NCI-H2196 treated with DMSO at 0.1 percent for 48 hours (cell line): ENCODE results near the gene CITED2.
"Not testable (repeated sequence)": the region's sequence is repeated elsewhere in the genome, so short reads cannot be mapped to it uniquely, and the experiment has no call there.

ENCODE experiments used
- DNase-seq: peaks from one replicate; lab custom pipeline; 2025; ENCODE audit not compliant: unreplicated experiment; lab: John Stamatoyannopoulos, UW

CITED2 gene

DNA sequence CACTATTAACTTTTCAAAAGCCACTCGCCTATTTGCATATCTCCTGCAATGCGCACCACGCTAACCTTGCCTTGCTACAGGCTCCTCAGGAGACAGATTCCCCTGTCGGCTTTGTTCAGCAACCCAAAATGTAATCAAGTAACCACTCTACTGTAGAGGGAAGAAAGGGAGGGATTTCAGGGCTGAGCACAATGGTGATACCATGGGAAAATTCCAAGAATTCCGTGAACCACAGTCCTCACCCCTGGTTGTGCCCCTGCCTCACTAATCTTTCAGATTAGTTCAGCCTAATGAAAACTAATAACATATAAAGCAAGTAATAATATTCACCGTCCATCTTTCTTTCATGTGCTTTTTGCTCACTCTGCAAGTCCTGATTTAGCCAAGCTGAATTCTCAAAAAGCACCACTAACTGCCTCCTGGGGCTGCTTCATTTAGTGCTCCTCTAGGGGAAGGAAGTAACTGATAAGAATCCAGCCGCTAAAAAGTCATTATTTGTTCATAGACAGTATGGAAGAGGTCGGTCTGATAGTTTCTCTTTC is 6.6 kb downstream of the CITED2 start:
- DNase-seq, result no peak

DNA sequence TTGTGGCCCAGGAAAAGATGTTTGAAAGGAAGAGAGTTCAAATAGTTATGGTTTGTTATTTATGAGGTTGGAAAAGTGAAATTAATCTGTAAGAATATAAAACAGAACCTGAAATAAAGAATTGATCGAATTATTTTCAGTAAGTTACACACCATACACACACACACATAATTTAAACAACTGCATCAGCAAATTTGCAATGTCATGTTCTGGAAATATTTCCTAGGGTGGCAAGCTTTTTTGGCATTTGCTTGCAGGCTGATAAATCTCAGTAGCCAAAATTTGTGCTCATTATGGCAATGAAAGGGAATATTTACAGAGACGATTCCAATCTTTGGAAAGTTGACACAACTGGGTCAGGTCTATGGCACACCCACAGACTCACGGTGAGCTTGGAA is 9.5 kb downstream of the CITED2 start:
- no peak for DNase-seq

DNA sequence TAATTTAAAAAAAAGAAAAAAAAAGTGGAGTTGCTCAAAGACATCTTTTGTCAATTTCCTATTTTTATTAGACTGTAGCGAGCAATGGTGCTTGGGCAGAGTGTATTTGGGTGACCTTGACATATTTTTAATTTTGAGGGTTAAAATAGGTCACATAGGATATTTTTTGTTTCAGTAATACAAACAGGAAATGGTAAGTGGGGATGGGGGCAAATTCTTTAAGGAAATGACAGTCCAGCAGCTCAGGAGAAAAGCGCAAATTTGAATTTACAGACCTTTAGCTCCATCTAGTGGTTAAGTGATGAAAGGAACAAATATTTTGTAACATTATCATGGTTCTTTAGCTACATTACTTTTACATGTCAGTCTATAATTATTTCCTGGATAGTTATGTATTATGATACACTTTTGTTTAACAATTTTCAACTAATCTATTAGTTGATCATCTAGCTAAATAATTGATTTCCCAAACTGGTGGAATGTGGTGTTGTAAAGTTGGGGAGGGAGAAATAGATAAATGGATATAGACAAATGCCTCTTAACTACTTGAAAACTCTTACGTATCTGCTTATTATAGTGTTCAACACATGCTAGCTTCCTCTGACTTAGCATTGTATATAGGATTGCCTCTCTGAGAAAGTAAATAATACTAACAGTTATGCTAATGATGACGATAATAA is 10.0 kb downstream of the CITED2 start:
- DNase-seq, result peak; percentile 59

DNA sequence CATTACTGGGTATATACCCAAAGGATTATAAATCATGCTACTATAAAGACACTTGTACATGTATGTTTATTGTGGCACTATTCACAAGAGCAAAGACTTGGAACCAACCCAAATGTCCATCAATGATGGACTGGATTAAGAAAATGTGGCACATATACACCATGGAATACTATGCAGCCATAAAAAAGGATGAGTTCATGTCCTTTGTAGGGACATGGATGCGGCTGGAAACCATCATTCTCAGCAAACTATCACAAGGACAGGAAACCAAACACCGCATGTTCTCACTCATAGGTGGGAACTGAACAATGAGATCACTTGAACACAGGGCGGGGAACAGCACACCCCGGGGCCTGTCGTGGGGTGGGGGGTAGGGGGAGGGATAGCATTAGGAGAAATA is 10.7 kb downstream of the CITED2 start:
- DNase-seq, result not testable (repeated sequence)

DNA sequence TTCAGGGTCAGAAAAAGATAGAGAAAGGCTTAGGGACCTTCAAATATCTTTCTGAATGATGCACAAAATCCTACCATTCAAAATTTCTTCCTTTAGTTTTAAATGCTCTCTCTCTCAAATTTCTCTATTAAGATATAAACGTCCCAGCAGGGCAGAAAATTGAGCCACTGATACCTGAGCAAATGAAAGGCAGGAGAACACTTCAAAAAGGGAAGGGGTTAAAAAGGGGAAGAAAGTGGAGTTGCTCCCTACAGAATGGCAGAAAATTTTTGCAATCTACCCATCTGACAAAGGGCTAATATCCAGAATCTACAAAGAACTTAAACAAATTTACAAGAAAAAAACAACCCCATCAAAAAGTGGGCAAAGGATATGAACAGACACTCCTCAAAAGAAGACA is 11.3 kb downstream of the CITED2 start:
- not testable (repeated sequence) for DNase-seq

DNA sequence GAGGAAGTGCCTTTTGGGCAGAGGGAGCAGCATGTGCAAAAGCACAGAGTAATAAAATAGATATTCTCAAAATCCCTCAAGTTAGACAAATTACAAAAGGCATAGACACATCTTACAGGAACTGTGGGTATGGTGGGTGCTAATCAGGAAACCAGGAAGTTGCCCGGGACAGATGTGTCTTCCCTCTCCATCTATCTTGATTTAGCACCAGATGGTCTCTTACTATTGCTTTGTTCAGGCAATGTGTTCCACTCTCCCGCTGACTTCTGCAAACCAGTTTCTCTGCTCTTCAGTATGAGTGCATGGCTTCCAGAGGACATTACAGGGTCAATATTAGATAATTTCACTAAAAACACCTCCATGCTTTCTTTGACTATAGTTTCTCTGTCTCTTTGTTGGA is 13.2 kb downstream of the CITED2 start:
- no peak for DNase-seq

DNA sequence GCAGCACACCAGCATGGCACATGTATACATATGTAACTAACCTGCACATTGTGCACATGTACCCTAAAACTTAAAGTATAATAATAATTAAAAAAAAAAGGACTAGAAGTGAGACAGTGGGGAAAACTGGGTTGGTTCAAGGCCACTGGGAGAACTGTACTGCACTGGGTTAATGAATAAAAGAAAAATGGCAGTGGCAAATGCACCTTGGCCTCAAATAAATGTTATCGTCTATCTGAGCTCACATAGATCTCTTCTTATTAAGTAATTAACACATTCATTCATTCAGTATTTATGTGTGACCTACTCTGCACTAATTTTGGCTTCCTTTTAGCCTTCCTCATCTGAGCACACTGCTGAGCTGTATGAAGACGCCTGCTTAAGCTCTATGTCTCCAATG is 17.5 kb downstream of the CITED2 start:
- no peak for DNase-seq

DNA sequence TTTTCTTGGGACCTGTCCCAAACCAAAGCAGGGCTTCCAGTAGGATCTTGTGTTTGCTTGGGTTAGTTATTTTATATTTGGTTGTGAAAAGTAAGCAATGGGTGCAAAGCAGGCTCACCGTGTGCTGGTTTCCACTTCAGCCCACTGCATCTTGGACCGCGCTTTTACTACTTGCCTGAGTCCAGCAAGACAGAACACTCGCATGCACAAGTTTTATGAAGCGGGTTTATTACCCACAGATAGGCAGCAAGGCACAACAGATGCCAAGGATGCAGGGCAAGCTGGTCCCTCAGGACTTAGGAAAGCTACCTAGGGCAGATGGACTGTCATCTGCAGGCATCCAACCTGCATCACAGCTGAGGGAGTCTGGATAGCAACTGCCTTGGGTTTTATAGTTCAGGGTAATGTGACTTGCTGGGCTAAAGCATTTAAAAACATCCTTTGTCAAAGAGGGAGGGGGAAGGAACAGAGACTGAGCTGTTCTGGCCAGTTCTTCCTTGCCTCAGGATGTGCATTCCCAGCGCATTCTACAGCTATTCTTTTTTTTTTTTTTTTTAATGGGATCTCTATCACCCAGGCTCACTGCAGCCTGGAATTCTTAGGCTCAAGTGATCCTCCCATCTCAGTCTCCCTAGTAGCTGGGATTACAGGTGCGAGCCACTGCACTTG is 18.5 kb downstream of the CITED2 start:
- DNase-seq, result no peak

DNA sequence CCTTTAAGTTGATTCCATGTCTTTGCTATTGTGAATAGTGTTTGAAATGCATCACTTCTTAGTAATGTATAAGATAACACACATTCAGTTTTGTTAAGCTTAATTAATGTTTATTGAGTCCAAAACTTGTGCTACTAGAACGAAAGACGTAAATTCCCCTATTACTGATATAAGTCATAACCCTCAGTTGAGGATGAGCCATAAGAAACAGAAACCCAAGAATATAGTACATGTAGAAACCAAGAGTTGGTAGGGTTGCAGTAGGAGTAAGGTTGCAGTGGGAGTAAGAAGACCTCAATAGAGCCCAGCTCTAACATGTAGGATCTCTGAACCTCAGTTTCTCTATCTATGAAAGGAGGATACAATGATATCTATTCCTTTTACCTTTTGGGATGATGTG is 19.3 kb downstream of the CITED2 start:
- DNase-seq, result no peak

DNA sequence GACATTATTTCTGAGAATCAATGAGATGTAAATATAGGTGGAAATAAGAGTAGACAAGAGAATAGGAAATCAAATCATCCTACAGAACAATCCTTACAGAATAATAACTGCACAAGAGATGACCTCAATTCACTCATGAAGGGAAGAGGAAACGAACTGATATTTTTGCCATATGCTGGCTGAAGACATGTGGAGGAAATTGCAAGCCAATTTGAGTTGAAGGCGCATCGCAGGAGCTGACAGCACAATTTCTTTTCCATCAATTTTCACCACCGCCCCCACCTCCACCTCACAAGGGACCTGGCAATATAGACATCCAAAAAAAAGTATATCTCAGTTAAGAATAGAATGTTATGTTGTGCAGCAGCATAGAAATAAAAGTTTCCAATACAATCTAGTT is 20.3 kb downstream of the CITED2 start:
- no peak for DNase-seq

DNA sequence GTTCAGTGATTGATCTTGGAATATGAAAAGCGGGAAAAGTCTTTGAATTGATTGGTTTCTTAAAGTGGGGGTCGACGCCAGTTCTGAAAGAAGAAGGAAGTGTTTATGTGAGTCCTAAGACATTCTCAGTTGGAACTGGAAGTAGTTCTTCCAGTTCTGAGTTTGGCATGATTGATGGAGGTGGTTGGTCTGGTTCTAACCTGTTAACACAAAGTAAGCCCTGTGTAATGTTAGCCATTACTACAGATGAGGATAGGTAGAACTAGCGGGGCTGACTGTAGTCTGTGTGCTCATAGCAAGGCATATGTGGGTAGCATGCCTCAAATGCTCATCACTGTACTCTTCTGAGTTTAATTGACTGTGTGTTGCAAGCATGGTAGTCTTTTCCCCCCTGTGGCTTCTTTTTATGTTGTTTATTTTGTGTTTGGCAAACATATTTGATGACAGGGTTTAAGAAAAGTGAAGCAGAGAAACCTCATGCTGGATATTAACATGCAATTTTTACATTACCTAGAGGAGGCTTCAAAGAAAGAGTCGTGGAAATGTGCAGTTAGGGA is 24.9 kb downstream of the CITED2 start:
- no peak for DNase-seq

DNA sequence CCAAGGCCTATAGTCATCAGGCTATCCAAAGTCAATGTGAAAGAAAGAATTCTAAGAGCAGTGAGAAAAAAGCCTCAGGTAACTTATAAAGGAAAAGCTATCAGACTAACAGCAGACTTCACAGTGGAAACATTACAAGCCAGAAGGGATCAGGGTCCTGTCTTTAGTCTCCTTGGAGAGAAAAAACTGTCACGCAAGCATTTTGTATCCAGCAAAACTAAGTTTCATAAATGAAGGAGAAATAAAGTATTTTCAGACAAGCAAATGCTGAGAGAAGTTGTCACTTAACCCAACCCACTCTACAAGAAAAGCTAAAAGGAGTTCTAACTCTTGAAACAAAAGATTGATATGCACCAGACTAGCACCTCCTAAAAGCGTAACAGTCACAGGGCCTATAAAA is 28.1 kb downstream of the CITED2 start:
- DNase-seq, result no peak

DNA sequence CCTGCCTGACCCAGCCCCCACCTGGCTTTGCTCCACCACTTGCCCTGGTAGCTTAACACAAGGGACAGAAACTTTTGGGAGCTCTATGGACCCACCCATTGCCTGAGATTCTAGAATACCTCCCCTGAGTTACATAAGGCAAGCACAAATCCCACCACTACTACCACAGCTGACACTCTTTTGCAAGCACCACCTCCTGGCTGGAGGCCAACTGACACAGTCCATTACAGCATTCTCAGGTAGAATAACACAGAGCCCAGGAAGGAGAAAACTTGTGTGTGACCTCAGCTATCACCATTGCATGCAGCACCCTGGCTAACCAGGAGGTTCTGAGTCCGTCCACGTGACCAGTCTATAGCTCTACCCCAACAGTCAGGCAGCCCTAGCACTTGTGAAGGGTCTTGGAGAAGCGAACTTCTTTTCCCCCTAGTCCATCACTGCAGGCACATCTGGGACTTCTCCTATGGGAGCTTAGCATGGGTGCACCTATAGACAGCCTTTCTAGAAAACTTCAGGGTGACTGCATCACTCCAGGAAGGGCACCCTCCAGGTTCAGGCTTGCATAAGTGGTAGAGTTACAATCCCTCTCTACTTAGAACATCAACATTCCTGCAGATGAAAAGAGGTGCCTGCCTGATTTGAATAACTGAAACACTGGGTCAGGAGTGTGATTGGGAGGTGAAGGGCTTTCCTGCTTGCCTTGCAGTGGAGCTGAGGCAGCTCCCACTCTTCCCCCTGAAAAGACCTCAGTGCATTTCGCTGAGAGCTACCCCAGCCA is 30.1 kb downstream of the CITED2 start:
- no peak for DNase-seq

DNA sequence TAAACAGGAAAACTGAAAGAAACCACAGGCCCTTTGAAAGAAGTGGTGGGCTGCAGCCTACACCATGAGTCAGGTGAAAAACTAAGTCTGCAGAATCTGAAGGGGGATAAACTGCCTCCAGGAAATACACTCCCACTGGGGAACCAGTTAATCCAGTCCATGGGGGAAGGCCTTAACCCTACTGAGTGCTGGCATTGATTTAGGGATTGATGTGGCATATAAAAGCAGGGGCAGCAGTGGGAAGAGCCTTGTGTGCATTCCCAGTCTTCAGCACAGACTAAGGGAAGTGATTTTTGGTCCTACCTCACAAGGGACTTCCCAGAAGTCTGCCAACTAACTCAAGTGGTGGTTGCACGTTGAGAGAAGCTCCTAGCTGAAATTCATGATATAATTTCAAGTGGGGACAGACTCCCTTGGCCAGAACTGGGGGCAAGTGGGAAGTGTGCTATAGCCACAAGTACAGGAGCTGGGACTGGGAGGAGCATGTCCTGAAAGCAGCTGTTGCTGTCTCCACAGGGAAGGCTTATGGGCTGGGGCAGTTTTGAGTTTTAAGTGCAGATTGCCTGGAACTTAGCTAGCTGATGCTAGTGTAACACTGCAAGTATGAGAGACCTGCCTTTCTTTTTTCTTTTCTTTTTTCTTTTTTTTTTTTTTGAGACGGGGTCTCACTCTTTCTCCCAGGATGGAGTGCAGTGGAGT is 31.2 kb downstream of the CITED2 start:
- no peak for DNase-seq

DNA sequence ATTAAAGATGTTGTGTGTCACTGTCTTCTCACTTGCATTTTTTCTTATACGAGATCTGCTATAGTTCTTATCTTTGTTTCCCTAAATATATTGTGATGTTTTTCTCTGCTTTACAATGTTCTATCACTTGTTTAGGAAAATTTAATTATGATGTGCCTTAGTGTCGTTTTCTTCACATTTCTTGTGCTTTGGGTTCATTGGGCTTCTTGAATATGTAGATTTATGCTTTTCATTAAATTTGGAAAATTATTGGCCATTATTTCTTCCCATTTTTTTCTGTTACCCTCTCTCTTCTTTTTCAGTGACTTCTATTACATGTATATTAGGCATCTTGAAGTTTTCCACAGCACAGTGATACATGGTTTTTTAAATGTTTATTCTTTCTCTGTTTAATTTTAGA is 33.4 kb downstream of the CITED2 start:
- no peak for DNase-seq

DNA sequence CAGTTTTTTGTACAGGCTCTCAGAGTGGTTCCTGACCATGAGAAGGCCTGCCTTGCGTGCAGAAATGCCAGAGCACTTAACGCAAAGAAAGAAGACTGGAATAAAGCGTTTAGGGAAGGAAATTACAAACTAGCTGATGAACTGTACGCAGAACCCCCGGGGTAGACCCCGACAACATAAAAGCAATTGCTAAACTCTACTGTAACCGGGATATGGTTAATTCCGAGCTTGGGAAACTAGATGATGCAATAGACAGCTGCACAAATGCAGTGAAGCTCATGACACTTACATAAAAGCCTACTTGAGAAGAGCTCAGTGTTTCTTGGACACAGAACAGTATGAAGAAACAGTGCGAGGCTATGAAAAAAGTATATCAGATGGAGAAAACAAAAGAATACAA is 35.7 kb downstream of the CITED2 start:
- no peak for DNase-seq

DNA sequence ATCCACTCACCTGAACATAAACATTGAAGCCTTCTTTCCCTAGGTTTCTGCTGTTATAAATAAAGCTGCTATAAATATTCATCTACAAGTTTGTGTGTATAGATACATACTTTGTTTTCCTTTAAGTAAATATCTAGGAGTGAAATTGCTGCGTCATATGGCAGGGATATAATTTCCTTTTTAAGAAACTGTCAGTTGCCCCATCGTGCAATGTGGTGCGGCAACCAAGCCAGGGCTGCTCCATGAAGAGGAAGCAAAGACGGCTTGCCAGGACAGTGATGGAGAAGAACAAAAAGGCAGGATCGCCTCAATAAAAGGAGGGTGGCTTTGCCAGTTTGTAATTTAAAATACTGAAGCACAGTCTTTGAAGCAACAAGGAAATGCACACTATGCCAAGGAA is 36.6 kb downstream of the CITED2 start:
- no peak for DNase-seq

DNA sequence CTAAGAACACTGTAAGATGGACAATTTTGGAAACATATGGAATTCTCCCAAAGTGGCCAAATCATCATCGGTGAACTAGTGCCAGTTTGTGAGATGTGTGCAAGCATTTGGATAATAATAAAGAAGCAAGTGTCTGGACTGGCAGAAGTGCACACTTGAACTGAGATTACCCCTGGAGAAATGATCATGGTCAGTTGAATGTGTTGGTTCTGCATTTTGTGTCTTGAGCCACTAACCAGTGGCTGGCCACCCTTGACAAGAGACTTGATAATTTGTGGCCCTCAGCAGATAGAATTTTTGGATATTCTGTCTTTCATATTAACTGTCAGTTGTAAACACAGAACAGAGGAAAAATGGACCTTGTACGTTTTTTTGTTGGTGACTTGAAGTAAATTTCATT is 37.4 kb downstream of the CITED2 start:
- no peak for DNase-seq

DNA sequence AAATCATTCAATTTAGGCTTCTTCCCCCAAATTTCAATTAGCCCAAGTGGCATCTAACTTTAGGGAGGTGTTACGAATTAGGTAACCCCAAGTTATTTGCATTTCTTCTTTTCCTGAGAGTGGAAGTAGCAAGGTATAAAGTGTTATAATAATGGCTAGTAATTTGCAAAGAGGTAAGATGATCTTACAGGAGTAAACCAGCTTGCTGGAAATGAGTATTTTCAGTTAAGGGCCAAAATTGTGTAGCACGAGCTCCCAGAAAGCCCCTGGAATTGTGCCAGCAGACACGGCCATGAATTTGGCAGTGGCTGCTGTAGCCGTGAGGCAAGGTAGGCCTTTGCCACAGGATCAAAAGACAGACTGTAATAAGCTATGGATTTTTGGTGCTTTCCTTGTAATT is 38.0 kb downstream of the CITED2 start:
- peak; percentile 51 for DNase-seq

DNA sequence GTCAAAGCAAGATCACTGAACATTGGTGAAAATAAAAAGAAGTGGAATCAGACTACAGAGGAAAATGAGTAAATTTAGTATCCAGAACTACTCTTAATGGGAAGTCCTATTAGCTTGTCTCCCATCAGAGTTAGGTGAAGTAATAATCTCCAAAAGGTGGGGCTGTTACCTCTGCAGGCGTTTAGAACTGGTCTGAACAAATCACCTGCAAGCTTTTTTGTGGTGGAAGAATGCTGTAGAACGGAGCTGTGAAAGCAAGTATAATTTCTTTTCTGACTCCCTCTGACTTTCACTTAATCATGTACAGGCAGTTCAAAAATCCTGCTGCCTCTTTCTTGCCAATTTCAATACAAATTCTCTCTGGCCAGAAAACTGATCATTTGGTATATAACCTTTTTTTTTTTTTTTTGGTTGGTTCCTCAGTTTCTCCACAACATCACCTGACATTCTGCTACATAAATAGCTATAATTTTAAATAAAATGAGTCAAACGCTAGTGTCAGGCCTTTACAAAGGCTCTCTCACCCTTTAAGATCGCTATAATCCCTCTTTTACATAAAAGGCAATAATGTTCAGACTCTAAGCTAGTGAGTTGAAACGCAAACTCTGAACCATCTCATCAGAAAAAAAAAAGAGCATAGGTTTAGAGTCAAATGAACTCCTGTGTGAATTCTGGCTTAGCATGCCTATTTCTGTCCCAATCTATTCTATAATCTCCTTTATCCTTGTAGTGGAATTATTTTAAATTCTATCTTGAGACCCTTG is 38.8 kb downstream of the CITED2 start:
- DNase-seq, result no peak
